Spleen (tissue), 7 donors: ENCODE results near the gene MFSD2A.

Source experiments
- POLR2A ChIP-seq, 3 donors: fragments of 450-650 bp; IDR thresholded peaks; one replicate each; pipeline ENCODE4 v1.5.1; 2017; ENCODE audit warnings: antibody characterized with exemption in 3 of 3, mild to moderate bottlenecking in 1 of 3
- POLR2AphosphoS5 ChIP-seq, 3 donors: sonication (generic); formaldehyde crosslinking; IDR thresholded peaks; one replicate each; pipeline ENCODE4 v1.5.1; 2017; ENCODE audit warnings: antibody characterized with exemption in 3 of 3
- TF ChIP-seq, protein P1 (sequence below), 11 experiments: fragments of 200-600 bp in 7 of 11; fragments of 450-650 bp in 4 of 11; sonication (generic) in 4 of 11; IDR thresholded peaks in 8 of 11; conservative IDR thresholded peaks in 3 of 11; 1 replicate in 7 of 11; 2 replicates in 4 of 11; pipeline versions ENCODE4 v1.4.0 to v1.8.0; 2016 to 2021; ENCODE audit warnings: antibody characterized with exemption in 11 of 11, inconsistent platforms in 4 of 11, mild to moderate bottlenecking in 1 of 11
- donor health status: DM: no; HTN: no; CAD: no; lungs with moderate emphysema.
- donor health status: DM: no; HTN: no; CAD: no.
- donor health status: DM: no; HTN: no; CAD: no.

DNA sequence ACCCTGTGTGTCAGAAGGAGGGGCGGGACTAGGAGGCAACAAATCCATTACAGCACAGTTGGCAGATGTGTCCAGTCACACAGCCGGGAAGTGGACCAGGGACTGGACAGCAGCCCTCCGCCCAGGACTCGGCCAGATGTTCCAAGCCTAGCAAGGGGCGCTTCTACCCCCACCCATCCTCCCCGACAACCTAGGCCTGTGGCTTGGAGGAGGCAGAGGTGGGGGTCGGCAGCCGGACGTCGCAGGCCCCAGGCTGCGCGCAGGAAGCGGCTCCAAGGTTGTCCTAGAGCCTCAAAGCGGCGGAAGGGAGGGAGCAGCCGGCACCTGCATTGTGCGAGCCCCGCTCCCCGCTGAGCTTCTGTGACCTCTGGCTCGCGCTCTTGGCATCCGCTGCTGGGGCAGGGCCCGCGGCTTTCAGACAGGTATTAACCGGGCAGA, 32.7 kb upstream of the MFSD2A start:
- TF ChIP-seq, protein P1, sequence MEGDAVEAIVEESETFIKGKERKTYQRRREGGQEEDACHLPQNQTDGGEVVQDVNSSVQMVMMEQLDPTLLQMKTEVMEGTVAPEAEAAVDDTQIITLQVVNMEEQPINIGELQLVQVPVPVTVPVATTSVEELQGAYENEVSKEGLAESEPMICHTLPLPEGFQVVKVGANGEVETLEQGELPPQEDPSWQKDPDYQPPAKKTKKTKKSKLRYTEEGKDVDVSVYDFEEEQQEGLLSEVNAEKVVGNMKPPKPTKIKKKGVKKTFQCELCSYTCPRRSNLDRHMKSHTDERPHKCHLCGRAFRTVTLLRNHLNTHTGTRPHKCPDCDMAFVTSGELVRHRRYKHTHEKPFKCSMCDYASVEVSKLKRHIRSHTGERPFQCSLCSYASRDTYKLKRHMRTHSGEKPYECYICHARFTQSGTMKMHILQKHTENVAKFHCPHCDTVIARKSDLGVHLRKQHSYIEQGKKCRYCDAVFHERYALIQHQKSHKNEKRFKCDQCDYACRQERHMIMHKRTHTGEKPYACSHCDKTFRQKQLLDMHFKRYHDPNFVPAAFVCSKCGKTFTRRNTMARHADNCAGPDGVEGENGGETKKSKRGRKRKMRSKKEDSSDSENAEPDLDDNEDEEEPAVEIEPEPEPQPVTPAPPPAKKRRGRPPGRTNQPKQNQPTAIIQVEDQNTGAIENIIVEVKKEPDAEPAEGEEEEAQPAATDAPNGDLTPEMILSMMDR (IDR thresholded peaks at IDR 0.05 in 8 of 11, conservative IDR thresholded peaks at IDR 0.05 in 3 of 11), result no peak
- peak in 2 of 3 donors; percentile 27 to 41 for TF ChIP-seq POLR2AphosphoS5 (IDR thresholded peaks at IDR 0.05)
- TF ChIP-seq POLR2A (IDR thresholded peaks at IDR 0.05), result no peak
